Esophagus squamous epithelium (tissue), 4 donors: Measurements from ENCODE around the gene CDO1.

Experiments
- CTCF ChIP-seq, 6 experiments: fragments of 450-650 bp in 4 of 6; fragments of 200-600 bp in 2 of 6; sonication (generic) in 2 of 6; IDR thresholded peaks; one replicate each; pipeline ENCODE4 v1.5.1; 2016 to 2019; ENCODE audit warnings: antibody characterized with exemption in 6 of 6, mild to moderate bottlenecking in 4 of 6, moderate library complexity in 4 of 6
- POLR2A ChIP-seq, 4 donors: fragments of 450-650 bp; IDR thresholded peaks; one replicate each; pipeline ENCODE4 v1.6.1; 2017; ENCODE audit warnings: antibody characterized with exemption in 4 of 4, mild to moderate bottlenecking in 4 of 4, moderate library complexity in 3 of 4

- TF ChIP-seq CTCF (IDR thresholded peaks at IDR 0.05): no peak
- no peak for TF ChIP-seq POLR2A (IDR thresholded peaks at IDR 0.05)
Observed at GRCh38 chr5:115825948-115826347, 9.5 kb upstream of the CDO1 start.
